GM18868 (cell line): Measurements from ENCODE around the gene WDR46.
"Not testable (repeated sequence)": the region's sequence is repeated elsewhere in the genome, so short reads cannot be mapped to it uniquely, and the experiment has no call there.

Experiments used
- ATAC-seq: cut with Tn5 transposase; IDR thresholded peaks from one replicate; pipeline ENCODE4 v1.9.1; 2021; ENCODE audit warnings: mild to moderate bottlenecking, moderate library complexity; ENCODE audit not compliant: unreplicated experiment

The WDR46 gene

DNA sequence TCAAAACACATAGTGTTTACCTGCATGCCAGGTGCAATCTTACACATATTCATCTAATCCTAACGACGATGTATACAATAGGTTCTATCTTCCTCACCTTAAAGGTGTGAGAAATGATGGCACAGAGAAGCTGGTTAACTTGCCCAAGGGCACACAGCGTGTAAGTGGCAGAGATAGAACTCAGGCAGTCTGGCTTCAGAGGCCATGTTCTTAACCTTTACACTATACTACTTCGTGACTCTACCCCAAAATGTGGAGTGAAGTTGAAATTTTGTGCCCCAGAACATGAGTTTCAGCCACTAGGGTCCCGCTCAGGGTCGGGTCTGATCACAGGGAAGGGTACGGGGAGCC lies 17.9 kb downstream of the WDR46 start:
- ATAC-seq: no peak

DNA sequence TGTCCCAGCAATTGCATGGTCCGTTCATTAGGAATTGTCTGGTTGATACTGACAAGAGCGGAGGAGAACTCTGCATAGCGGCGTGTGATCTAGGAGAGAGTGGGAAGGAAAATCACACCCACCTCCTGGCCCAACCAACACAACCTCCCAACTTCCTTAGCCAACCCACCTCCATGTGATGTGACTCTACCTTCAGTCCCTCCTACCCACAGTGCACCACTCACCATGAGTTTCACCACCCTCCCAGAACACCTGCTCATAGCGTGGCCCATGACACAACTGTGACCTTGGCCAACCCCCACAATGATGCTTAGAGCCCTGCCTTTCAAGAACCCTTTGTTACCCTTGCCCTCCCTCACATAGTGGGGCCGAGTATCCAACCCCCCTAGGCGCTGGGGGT lies 25.0 kb downstream of the WDR46 start:
- no peak for ATAC-seq

DNA sequence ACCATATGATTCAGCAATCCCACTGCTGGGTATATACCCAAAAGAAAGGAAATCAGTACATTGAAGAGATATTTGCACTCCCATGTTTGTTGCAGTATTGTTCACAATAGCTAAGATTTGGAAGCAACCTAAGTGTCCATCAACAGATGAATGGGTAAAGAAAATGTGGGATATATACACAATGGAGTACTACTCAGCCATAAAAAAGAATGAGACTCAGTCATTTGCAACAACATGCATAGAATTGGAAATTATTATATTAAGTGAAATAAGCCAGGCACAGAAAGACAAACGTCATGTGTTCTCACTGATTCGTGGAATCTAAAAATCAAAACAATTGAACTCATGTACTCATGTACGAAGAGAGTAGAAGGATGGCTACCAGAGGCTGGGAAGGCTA lies 26.5 kb downstream of the WDR46 start:
- ATAC-seq: not testable (repeated sequence)

DNA sequence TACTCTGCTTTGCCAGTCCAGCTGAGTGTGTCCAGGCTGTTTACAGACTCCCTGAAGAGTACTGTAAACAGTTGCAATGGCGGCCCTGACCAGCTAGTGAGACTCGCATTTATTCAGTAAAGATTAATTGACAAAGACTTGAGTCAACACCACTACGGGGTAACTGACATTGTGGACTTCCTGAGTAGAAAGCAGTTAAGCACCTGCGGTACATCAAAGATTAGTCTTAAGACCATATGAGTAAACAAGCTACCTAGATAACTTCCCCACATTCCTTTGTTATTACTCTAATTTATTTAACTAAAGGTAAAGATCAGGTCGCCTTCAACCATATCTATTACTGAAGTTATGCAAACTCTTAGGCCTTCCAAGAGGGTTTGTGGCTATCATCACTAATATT lies 30.0 kb downstream of the WDR46 start:
- no peak for ATAC-seq

DNA sequence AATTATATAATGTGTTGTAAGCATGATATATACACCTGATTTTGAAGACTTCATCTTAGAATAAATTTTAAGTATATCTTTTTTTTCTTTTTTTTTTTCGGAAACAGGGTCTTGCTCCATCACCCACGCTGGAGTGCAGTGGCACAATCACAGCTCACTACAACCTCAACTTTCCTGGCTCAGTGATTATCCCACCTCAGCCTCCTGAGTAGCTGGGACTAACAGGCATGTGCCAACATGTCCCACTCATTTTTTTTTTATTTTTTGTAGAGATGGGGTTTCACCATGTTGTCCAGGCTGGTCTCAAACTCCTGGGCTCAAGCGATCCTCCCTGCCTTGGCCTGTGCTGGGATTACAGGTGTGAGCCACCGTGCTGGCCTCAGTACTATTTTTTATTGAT lies 34.4 kb downstream of the WDR46 start:
- ATAC-seq: no peak

DNA sequence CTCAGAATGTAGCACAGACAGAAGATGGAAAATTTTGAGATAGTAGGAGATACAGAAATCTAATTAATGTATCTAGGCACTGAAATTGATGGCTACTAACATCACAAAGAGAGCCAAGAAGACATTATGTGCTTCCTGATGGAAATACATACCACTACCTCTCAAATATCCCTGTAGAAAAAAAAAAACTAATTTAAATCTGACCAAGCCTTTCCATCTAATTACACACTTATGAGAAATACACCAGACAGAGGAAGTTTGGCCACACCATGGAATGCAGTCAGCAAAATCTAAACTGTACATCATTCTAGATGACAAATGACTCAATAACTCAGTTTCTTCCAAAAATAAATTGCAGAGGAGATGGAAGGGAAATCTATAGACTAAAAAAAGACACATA lies 36.3 kb downstream of the WDR46 start:
- ATAC-seq: no peak

DNA sequence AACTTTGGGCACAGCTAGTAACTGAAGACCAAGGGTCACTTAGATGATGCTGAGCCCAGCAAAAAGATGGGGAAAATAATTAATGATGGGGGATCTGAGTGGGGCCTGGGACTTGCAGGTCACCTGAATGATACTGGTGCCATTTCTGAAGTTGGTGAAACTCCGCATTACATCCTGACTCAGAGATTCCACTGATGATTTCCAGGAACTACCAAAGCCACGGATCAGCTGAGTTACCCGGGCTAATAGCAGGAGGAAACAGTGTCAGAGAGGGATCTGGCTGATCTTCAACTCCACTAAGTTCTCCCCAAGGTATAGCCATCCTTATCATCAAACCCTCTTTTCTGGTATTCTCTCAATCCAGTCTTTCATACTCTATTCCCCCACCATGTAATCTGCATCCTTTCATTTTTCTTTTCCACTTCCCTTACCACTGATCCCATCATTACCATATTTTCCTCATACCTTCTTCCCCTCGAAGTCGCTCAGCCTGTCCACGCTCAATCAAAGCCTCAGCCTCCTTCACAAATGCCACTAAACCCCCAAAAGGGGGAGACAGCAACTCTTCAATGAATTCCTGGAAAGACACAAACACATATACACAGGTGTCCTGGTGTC lies 37.5 kb downstream of the WDR46 start:
- ATAC-seq: no peak

DNA sequence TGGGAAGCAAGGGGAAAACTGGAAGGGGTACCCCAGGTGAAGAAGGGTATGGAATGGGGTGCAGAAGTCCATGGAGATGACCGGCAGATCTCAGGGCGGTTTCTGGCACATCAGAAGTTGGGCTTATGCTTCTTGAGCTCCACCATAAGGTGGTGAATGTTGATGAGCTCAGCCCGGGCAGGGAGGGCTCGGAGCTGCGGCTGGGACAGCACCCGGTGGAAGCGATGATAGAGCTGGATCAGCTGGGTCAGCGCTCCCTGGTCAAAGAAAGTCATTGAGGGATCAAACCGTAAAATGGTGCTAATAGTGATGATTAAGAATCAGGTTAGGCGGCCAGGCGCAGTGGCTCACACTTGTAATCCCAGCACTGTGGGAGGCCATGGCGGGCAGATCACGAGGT lies 38.3 kb downstream of the WDR46 start:
- no peak for ATAC-seq

DNA sequence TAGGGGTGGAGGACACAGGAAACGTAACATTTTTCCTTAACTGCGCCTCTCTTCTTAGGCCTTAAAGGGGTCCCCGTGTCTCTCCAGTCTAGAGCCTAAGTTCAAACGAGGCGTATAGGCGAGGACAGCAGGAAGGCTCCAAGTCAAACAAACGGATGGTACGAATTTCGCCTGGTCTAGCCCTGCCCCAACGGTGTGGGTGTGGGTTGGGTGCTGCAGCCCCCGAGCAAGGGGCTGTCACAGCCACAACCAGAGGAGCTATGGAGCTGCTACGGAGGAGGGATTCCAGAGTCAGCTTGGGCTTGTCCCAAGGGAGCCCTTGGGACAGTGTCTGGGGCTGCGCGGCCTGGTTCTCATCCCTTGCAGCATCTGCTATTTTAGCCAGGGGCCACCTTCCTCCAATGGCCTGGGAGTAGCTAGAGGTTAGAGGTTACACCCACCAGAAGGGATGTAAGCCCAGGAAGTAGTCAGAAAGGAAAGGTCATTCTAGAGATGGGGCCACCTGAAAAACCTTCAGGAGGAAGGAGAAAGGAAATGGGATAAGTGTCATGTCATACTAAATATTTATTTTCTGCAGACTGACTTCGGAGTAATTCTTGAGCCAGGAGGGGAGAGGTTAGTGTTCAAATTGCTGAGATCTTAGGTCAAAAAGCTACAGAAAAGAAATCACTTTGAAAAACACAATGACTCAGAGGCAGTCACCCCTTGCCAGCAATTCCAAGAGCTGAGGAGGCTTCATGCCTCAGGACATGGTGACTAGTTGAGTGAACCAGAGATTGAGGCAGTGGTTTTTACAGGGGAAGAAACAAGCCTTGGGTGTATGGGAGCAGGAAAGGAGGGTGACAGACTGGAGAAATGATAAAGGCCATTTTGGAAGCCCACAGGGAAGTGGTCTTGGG lies 39.1 kb downstream of the WDR46 start:
- ATAC-seq: no peak

DNA sequence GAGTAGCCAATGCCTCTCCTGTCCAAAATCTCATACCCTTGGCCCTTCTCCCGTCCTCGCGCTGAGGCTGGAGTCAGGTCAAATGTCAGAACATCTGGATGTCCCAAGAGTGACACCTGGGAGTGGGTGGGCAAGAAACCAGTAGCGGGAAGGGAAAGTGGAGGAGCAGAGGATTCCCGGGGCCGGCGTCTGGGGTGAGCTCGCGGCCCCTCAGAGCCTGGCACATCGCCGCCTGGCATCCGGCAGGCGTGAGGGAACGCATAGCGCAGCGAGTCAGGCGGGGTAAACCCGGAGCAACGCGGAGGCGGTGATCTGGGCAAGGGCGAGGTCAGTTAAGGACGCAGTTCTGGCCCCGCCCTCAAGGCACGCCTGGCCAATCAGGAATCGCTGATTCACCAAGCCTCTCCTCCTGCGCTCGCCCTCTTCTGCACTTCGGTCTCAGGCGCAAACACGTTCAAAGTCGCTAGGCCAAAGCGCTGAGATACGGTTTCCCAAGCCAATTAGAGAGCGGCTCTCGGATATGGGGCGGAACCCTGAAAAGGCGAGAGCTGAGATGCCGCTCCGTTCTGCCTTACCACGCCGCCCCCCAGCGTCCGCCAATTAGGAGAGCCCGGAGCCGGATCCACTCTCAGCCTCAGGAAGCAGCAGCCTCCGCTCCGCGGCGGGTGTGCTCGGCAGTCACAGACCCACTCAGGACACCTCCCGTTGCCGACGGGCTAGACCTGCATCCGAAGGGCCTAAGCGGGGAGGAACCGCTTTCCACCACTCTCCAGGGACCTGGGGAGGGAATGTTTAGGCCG lies 39.9 kb downstream of the WDR46 start:
- ATAC-seq: peak; percentile 87

DNA sequence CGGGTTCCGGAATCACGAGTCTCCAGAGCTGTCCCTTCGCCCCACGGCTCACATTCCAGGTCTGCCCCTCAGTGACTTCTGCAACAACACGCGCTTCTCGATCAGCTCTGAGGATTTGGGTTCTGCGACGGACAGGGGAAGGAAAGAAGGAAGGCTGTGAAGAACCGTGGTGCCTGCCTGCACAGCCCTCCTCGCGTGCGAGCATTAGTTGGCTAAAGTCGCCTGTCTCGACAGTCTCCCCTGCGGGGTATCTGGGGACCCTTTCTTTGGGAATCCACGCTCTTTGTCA lies 40.5 kb downstream of the WDR46 start:
- peak; percentile 2 for ATAC-seq

DNA sequence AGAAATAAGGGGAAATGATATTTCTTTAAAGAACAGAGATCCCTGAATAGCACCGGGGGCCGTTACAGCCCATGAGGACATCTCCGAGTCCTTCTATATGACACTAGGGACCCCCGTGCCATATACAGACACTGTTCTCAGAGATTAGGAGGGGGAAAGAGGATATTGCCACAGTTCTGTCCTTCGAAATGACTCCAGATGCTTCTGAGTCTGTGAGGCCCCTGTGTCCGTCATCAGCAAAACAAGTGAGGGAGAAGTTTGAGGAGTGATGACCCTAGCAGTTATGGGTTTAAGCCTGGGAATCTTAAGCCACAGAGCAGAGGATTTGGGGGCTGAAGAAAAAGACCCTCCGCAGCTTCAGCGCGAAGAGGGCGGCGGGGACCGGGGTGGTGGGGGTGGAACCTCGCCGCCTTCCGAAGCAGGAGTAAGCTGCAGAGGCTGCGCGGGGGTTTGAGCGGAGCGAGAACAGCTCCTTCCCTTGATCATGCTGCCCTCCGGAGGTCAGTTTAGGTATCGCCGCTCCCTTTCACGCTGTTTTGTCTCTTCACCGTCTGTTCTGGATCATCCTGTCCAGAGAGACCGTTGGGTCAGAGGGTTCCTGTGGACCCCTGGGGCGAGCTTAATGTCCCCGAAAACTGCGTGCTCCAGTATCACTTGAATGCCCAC lies 40.9 kb downstream of the WDR46 start:
- ATAC-seq: peak; percentile 35

DNA sequence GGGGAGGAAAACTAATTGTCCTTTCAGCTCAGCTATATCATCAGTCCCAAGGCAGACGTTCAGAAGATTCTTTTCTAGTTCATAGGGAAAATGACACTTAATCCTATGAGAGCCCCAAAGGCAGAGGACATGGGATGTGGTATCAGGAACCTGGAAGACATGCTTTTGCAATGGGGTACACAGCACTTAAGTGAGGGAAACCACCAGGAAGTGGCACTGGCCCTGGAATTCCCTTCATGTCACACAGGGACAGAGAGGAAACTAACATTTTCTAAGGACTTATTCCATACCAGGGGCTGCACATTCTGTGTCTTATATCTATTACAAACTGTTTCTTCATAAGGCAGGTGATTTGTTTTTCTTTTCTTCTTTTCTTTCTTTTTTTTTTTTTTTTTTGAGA lies 45.6 kb downstream of the WDR46 start:
- ATAC-seq: no peak

DNA sequence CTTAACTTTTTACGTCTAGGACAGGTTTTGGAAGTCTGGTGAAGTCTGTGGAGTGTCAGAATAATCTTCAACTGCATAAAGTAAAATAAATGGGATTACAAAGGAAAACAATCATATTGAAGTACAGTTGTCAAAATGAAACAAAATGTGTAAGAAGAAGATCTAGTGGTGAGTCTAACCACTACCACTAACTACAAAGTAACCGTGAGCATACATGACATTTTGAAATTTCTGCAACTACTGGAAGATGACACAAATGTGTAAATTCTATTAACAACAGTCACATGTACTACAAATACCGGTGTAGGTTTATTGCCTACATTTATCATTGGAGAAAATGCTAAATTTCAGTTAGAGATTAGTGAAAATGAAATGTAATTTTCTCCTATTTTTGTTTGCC lies 47.1 kb downstream of the WDR46 start:
- ATAC-seq: no peak

DNA sequence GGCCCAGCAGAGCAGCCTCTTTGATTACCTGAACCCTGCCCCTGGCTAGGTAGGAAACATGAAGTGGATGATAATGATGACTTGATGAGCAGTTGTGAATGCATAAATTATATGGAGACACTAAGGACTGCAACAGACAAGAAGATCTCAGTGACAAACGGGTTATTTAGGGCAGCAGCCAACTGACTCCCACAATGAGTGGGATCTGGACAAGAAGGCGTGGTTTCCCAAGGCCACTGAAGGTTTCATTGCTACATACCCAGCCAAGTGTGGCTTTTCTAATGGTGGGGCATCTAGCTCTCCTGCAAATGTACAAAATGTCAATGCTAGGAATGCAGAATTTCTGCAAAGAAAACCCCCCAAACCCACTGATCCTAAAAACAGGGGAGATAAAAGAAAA lies 51.3 kb downstream of the WDR46 start:
- ATAC-seq: no peak

DNA sequence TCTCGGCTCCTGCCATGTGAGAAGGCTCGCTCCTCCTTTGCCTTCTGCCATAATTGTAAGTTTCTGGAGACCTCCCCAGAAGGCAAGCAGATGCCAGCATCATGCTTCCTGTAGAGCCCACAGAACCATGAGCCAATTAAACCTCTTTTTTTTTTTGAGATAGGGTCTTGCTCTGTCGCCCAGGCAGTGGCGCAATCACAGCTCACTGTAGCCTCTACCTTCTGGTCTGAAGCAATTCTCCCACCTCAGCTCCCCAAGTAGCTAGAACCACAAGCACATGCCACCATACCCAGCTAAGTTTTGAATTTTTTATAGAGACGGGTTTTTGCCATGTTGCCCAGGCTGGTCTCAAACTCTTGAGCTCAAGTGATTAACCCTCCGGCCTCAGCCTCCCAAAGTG lies 52.2 kb downstream of the WDR46 start:
- ATAC-seq: no peak

DNA sequence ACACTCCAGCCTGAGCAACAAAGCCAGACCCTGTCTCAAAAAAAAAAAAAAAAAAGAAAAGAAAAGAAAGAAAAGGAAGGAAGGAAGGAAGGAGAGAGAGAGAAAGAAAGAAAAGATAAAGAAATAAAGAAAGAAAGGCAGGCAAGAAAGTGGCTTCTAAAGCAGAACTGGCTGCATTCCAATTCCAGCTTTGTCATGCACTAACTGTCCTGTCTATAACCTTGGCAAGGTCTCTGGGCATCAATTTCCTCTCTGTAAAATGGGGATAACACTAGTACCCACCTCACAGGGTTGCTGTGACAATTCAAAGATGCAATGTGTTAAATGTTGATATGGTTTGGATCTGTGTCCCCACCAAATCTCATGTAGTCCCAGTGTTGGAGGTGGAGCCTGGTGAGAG lies 52.7 kb downstream of the WDR46 start:
- no peak for ATAC-seq

DNA sequence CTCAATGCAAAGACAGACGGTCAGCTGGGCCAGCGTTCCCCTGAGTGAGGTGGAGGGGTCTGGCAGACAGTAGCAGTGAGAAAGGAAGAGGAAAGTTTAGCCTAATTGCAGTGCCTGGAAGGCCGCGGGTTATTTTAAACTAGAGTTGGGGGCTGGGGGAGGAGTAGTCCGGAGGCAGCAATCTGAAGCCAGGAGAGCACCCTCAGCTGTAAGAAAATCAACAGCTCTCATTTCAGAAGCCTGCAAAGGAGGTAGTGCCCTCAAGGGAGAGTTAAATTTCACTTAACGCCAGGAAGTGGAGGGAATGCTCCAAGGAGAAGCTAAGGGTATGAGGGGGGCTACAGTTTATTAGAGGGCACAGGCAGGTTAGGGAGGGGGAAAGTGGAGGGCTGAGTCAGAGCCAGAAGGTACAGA lies 53.8 kb downstream of the WDR46 start:
- ATAC-seq: no peak
